Stimulated activated CD4-positive, alpha-beta T cell treated with anti-CD3 and anti-CD28 coated beads, Interleukin-12 subunit alpha, Interleukin-12 subunit beta, amount 100 ng/mL, for 4 hours (primary cell): ENCODE results near the gene SERPINA4.
"Not testable (repeated sequence)": the region's sequence is repeated elsewhere in the genome, so short reads cannot be mapped to it uniquely, and the experiment has no call there.

Source experiments
- DNase-seq: peaks from one replicate; pipeline ENCODE4 v3.0.0-alpha.2; 2020

Gene SERPINA4

DNA sequence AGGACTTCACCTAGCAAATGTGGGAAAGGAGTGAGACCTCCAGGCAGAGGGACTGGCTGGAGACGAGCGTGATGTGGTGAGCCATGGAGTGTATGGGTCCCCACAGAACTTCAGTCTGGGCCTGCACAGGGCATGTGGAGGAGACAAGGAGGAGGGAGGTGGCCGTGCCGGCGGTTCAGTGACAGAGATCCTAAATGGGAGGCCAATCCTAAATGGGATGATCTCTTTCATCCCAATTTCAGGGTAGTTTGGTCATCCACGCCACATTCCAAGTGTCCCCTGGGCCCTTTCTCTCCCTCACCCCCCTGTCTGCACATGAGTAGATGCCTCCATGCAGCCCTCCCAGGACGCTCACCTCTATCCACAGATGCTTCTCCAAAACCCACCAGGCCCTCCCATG is 33.2 kb downstream of the SERPINA4 start:
- DNase-seq: no peak

DNA sequence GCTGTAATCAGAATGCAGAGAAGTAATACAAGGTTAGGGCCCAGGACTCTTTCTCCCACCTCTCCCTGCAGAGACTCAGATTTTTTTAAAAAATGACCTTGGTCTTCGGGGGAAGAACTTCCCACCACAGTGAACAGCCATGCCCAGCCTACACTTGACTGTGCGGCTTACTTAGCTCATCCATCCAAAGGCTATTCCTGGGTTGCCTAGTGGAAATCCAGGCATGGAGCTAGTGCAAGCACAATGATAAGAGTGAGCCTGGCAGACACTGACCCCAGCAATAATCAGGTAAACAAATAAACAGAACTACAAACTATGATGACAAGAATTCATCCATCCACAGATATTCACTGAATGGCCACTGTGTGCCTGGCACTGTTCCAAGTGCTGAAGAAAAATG is 34.7 kb downstream of the SERPINA4 start:
- DNase-seq: no peak

DNA sequence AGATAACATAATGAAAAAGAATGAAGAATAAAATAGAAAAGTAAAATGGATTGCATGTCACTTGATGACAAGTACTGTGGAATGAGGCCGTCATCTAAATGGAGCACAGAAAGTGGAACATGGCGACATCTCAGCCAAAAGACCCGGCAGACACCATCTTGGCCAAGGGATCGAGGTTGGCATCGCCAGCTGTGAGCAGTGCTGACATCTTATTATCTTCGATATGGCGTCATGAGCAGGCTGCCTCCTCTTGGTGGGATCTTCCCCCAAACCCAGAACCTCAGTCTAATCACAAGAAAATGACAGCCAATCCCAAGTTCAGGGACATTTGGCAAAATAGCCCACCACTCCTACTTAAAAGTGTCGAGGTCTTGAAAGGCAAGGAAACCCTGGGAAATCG is 35.1 kb downstream of the SERPINA4 start:
- DNase-seq: no peak

DNA sequence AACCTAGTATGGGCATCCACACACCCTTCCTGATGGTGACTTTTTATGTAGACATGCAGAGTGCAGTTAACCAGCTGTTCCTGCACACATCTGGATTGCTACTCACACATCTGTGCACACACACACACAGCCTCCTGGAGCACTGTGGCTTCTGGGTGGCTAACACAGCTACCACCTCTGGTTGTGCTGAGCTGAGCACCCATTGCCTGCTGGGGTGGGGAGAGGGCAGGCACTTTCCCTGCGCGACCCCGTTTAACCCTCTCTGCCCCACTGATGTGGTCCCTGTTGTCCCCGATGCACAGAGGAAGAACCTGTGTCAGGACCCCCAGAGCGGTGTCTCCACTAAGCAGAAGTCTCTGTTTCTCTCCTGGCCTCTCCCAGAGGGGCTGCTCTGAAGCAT is 36.5 kb downstream of the SERPINA4 start:
- DNase-seq: no peak

DNA sequence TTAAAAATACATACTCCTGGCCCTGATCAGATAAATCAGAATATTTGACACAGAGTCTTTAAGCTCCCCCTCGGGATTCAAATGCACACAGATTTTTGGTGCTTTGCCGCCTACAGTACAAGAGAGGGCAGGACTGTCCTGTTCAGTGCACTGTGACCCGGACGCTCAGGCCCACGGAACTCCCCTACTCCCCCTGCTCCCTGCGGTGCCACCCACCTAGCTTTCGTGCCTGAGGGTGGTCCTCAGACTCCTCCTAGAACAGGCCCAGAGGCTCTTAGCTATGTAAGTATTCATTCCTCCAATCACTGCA is 37.2 kb downstream of the SERPINA4 start:
- DNase-seq: no peak

DNA sequence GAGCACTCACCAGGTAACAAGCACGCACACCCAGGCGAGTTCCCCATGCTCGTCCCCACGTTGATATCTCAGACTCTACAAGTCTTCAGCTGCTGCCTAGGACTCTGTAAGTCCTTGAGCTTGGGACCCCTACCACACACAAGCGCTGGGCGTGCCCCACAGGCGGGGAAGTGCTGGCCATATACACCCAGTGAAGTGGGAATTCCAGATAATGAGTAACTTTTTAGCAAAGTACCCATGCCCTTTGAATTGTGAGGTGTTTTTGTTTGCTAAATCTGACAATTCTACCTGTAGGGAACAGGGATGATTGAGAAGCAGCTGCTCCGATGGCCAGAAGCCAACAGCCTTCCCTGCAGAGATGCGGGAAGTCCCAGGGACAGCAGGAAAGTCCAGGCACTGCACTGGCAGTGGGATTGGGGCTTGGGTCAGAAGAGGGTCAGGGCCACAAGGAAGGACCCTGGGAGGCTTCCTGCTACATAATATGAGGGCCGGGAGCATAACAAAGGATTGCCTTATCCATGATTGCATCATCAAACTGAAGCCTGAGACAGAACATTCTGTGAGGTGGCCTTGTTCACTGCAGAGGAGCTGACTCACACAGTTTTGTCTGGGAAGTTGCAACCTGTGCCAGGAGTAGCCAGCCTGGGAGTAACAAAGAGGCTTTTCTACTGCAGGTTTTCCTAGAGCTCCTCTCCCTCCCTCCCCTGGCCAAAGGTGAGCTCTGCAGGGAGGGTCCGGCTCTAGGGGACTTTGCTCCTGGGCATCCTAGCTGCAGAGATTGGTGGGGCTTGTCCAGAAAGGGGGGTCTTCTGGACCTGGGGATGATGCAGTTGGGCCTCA is 37.8 kb downstream of the SERPINA4 start:
- no peak for DNase-seq

DNA sequence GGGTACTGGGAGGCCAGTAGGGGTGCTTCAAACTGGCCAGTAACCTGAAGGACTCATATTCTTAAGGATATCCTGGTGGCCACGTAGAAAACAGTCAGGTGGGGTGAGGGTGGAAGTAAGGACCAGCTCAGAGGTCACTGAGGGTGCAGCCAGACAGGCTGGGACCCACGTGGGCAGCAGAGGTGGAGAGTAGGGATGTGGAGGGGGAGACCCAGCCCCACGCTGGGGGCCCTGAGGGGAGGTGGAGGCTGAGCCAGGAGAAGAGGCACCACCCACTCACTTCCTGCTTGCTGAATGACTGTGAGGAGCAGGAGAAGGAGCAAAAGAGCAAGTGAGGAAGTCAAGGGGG is 38.4 kb downstream of the SERPINA4 start:
- no peak for DNase-seq

DNA sequence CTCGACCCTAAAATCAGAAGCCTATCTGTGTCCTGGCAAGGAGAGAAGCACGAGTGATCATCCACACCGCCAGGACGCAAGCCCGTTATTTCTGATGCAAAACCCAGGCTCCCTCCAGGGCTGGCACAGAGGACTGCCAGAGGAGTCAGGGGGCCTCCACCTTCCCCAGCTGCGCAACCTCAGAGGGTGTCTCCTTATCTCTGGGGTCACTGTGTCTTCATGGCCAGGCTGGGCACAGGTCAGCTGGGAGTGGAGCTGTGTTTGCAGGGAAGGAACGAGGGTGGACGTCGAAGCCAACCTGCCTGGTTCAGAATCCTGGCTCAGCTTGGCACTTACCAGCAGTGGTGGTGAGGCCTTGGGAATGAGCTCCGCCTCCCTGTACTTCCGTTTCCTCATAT is 38.9 kb downstream of the SERPINA4 start:
- no peak for DNase-seq

DNA sequence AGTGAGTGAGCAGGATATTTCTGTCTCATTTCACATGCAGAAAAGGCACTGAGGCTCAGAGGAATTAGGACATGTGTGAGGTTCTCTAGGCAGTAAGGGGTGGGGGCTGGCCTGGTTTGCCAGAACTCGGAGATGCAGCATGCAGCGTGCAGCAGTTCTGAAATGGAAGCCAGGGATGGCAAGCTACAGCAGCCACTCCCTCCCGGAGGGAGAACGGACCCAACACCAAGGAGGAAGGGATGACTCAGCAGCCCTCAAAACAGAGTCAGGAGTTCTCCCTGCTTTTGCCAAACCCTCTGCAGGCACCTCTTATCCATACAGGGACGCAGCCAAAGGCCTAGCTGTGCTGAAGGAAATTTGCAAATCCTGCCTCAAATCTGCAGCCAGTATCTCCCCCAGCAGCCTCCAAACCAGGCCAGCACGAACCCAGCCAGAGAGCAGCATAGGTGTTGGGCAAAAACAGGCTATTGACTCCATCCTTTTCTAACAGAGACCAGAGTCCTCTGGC is 40.7 kb downstream of the SERPINA4 start:
- no peak for DNase-seq

DNA sequence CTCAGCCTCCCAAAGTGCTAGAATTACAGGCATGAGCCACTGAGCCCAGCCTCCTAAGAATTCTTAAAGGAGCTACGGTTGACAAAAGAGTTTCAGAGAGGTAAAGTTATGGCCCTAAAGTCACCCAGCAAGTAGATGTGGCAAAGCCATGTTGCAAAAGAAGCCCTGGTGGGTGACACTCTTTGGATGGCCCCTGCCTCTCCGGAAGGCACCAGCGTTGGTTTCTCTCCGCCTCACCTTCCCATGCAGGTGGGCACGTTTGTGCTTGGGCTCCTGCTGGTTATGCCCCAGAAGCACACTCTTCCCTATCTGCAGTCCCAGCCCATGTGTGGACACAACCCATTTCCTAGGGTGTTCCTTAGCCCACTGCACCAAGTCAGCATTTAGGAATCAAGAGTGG is 41.5 kb downstream of the SERPINA4 start:
- DNase-seq: no peak

DNA sequence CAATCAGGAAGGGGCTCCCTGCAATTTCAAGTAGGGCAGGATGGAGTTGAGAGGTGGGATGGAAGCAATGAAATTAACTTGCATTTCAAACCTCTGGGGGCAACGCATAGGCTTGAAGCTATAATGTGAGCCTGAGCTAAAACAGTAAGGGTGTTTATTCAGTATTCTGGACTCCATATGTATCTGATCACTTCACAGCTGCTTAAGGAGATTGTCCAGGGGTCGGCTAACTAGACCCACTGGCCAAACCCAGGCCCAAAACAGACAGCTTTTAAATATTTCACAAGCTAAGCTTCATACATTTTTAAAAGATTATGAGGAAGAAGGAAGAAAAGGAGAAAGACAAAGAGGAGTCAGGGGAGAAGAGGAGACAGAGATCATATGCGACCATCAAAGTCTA is 44.1 kb downstream of the SERPINA4 start:
- DNase-seq: no peak

DNA sequence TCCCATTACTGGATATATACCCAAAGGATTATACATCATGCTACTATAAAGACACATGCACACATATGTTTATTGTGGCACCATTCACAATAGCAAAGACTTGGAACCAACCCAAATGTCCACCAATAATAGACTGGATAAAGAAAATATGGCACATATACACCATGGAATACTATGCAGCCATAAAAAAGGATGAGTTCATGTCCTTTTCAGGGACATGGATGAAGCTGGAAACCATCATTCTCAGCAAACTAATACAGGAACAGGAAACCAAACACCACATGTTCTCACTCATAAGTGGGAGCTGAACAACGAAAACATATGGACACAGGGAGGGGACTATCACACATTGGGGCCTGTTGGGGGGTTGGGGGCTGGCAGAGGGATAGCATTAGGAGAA is 47.7 kb downstream of the SERPINA4 start:
- DNase-seq: not testable (repeated sequence)

DNA sequence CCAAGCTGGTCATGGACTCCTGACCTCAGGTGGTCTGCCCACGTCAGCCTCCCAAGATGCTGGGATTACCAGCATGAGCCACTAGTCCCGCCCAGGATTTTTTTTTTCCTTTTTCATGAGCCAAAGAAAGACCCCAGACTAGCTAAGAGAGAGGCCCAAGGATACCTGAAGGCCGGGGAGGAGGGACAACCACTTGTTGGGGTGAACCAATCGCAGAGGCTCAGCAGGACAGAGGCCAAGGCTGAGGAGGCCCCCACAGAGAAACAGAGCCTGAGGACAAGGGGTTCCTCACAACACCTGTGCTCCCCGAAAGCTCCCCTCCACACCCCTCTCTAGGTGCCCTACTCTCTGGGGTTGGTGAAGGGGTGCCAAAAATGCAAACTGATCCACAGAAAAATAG is 49.9 kb downstream of the SERPINA4 start:
- no peak for DNase-seq

DNA sequence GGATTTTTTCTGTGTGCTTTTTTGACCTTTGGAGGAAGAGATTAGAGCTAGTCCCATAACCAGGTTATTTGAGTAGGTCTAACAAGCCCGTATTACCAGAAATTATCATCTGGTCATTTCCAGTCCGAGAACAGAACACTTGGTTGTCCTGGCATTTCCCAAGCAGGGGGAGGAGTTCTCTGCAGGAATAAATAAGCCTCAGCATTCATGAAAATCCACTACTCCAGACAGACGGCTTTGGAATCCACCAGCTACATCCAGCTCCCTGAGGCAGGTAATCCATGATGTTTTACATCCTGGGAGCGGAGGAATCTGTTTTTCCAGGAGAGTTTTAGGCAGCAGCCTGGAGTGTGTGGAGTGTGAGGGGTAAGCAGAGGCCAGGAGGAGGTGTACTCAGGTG is 50.9 kb downstream of the SERPINA4 start, which contains the start of gene SERPINA3:
TSS of gene SERPINA3 (plus strand) at position 218 of the 400 bp plus-strand sequence. CDS start 2,051 bp downstream, outside the sequence.
- no peak for DNase-seq

DNA sequence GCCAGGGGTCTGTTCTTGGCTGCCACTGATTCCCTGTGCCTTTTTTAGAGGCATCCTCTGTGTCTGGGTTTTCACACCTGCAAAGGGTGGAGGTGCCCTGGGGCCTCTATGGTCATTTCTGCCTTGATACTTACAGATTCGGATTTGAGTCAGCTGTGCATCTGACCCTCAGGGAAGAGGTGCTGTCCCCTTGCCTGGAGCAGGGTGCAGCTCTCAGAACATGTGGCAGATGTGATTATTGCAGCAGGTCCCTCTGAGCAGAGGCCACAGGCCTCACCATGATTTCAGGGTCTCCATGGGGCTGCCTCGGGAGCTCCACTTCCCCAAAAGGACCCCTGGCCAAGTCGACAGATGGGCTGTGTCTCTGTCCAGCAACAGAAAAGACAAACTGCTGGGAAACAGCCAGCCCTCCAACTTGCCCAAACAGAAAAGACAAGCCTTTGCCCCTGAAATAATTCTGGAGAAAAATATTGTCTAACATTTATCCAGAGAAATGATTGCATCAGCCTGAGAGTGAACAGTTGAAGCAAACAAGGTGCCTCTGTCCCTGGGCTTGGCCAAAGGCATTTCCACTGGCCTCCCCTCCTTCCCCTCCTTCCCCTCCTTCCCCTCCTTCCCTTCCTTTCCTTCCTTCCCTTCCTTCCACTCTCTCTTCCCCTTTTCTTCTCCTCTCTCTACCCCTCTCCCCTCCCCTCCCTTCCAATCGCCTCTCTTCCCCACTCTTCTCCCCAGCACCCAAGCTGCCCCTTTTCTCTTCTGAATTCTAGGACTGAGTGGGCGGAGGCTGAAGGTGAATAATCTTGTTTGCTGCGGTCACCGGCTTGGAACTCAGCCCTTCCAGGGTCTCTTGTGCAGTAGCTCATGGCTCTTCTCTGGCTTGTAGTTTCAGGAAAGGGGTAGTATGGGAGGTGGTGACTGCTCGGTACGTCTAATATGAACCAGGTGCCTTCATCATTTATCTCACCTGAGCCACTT is 51.6 kb downstream of the SERPINA4 start:
- DNase-seq: no peak

DNA sequence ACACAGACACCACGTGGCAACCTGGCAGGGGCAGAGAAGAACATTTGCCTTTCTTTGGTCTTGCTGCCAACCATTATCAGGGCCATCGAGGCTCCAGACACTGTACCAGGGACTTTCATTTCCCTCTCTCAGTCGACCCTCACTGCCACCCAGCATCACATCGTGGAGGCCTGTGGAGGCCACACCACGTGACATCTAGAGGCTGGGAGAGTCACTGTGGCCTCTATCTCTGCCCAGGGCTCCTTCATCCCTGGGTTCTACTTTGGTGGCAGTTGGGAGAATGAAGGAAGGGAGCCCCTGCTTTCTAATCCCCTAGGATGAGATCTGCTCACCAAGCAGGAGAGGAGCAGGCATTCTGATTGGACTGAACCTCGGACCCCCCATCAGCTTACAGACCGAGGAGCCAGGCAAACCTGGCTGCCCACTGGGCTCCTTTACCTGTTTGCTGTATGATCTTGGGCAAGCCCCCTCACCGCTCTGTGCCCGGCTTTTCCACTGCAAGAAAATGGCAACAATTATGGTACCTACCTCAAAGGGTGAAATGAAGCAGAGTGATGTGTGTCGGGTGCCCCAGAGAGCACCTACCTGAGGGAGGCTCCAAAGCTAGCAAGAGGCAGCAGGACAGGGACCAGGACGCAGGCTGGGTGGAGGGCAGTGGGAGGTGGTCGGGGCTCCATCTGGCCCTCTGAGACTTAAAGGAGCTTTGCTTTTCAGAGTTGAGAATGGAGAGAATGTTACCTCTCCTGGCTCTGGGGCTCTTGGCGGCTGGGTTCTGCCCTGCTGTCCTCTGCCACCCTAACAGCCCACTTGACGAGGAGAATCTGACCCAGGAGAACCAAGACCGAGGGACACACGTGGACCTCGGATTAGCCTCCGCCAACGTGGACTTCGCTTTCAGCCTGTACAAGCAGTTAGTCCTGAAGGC is 52.7 kb downstream of the SERPINA4 start:
- DNase-seq: no peak

DNA sequence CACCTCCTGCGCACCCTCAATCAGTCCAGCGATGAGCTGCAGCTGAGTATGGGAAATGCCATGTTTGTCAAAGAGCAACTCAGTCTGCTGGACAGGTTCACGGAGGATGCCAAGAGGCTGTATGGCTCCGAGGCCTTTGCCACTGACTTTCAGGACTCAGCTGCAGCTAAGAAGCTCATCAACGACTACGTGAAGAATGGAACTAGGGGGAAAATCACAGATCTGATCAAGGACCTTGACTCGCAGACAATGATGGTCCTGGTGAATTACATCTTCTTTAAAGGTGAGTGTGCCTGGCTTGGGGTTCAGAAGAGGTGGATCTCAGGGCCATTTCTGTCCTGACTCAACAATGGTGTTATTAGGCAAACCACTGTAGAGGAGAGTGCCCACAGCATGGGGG is 53.6 kb downstream of the SERPINA4 start:
- DNase-seq: no peak

DNA sequence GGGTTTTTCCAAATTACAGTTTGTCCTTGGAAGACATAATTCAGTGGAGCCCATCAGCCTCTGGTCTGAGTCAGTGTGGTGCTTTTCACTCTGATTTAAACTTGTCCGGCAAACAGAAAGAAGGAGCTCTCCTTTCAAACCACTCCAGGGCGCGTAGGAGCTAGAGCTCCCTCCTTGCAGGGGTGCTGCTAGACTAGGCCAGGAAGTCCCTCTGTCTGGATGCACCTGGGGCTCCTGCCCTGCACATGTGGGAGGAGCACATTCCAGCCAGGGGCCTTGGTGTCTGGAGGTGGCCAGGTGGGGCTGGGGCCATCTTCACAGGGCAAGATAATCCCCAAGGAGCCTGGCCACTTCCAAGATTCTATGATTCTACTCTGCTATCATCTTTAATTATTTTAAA is 54.0 kb downstream of the SERPINA4 start:
- DNase-seq: no peak

DNA sequence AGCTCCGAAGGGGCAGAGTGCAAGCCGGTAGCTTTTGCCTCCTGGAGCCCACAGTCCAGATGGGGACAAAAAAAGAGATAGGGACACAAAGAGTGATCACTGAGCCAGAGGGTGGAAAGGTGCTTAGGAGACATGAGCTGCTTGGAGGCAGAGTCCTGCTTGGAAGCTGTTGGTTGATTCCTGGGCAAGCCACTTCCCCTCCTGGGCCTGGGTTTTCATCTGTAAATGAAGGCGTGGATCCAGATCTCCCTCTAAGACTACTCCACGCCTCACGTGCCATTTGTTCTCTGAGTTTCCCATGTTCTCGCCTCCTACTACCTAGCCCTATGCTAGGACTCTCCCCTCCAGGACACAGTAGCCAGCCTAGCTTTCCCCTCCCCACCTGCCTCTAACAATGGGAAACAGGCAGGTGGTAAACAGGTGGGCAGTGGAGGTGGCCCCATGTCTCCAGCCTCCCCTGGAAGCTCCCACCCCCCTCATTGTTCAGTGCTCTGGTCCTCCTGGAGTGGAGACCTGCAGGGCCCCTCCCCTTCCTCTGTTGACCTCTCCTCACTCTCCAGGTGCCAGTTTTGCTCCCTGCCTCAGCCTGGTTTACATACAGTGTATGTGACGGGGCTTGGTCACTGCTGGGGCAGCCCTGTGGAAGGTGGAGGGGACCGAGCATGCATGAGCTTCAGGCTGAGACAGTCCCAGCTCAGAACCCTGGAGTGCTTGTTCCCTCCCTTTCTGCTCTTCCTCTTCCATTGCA is 54.8 kb downstream of the SERPINA4 start:
- no peak for DNase-seq

DNA sequence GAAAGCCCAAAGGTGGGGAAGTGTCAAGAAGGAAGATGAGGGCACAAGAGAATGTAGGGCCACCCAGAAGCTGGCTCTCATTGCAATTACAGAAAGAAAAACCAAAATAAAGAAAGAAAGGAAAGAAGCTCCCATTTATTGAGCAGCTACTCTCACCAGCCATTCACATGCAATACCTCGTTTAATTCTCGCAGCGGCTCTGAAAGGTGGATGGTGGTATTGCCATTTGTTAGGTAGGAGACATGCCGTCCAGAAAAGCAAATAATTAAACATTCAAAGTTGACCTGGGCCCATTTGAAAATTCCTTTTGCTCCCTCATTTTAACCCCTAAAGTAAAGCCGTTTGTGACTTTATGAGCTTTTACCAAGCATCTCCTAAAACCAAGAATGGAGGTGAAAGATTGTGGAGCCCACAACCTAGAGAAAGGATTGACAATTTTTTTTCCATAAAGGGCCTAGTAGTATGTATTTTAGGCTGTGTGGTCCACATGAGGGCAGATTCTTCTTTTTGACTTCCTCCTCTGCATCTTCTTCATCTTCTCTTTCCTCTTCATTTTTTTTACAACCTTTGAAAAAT is 56.2 kb downstream of the SERPINA4 start:
- no peak for DNase-seq

DNA sequence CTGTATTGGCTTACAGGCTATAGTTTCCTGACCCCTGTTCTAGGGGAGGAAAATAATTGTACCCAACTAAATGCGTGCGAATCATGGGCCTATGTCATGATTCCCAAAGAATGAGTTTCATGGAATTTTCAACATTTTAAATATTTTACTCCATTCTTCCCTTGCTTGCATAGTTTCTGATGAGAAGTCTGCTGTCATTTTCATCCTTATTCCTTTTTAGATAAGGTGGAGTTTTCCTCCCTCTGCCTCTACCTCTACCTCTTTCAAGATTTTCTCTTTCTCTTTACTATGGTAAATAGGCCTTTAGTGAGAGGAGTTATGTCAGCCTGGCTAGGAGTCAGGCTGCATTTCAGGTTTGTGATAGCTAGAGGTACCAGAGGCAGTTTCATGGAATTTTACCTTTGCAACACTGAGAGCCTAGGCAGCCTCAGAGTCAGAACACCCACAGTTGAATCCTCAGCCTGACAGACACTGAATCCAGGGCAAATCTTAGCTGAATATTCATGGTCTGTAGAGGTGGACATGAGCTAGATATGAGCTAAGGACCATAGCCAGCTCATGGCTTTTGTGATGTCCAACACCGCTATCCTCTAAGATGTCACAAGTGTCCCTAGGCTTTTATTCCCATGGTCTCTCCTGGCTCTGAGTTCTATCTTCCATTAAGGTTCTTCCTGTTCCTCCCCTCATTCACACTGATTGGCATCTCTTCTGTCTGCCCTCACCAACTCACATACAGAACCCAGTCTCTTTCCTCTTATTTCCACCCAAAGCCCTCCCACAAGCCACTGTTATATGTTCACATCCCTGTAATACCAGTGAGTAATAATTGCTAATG is 57.0 kb downstream of the SERPINA4 start:
- DNase-seq: no peak
